Progenitor cell of endocrine pancreas (in vitro differentiated cells): ENCODE data around the gene SLC35B2. TPM values are rescaled to one million over a fixed set of nuclear protein-coding genes. Genes with fewer than 3 reads are reported as not detected.

Experiments
- DNase-seq: peaks from one replicate; pipeline ENCODE4 v3.0.0; 2021; ENCODE audit warnings: low spot score; ENCODE audit not compliant: unreplicated experiment
- H3K27ac Mint-ChIP-seq: 2 replicates; pipeline ENCODE4 v1.8.0; 2021; ENCODE audit warnings: mild to moderate bottlenecking, moderate library complexity, mixed read lengths
- H3K27me3 Mint-ChIP-seq: 2 replicates; pipeline ENCODE4 v1.8.0; 2021; ENCODE audit warnings: mixed read lengths
- H3K36me3 Mint-ChIP-seq: 2 replicates; pipeline ENCODE4 v1.8.0; 2022; ENCODE audit warnings: mixed read lengths; ENCODE audit not compliant: insufficient read depth
- H3K4me1 Mint-ChIP-seq: 2 replicates; pipeline ENCODE4 v1.8.0; 2021; ENCODE audit warnings: low read depth, mixed read lengths
- H3K4me3 Mint-ChIP-seq: 2 replicates; pipeline ENCODE4 v1.8.0; 2021; ENCODE audit warnings: low read depth, mild to moderate bottlenecking, moderate library complexity, mixed read lengths
- H3K9me3 Mint-ChIP-seq: 2 replicates; pipeline ENCODE4 v1.8.0; 2021; ENCODE audit warnings: low read depth, mixed read lengths
- total RNA-seq: library from RNA; stranded (reverse); gene quantifications from 2 replicates; pipeline ENCODE4 v1.2.1, GENCODE V29; 2021
- TF ChIP-seq, protein P1 (sequence below): fragments of 200-600 bp; sonication (generic); IDR thresholded peaks from one replicate; pipeline ENCODE4 v1.5.0; 2021; ENCODE audit warnings: antibody characterized with exemption, mild to moderate bottlenecking; ENCODE audit not compliant: unreplicated experiment

Gene SLC35B2
- total RNA-seq, 1 donor from 2014 or later = 50.3 TPM

GRCh38 chr6:44277763-44278162, 20.4 kb upstream of the SLC35B2 start:
- no peak for DNase-seq
- Mint-ChIP-seq H3K4me1 (peaks cover 2% of the 10 kb centered on the region), H3K27me3 (peaks cover 63% of the 10 kb centered on the region), H3K27ac (no peak overlapping the region), H3K9me3 (no peaks in the 10 kb centered on the region), H3K36me3 (peaks cover 5% of the 10 kb centered on the region), H3K4me3 (no peak overlapping the region)
- TF ChIP-seq, protein P1, sequence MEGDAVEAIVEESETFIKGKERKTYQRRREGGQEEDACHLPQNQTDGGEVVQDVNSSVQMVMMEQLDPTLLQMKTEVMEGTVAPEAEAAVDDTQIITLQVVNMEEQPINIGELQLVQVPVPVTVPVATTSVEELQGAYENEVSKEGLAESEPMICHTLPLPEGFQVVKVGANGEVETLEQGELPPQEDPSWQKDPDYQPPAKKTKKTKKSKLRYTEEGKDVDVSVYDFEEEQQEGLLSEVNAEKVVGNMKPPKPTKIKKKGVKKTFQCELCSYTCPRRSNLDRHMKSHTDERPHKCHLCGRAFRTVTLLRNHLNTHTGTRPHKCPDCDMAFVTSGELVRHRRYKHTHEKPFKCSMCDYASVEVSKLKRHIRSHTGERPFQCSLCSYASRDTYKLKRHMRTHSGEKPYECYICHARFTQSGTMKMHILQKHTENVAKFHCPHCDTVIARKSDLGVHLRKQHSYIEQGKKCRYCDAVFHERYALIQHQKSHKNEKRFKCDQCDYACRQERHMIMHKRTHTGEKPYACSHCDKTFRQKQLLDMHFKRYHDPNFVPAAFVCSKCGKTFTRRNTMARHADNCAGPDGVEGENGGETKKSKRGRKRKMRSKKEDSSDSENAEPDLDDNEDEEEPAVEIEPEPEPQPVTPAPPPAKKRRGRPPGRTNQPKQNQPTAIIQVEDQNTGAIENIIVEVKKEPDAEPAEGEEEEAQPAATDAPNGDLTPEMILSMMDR = no peak

GRCh38 chr6:44276667-44277640, 19.6 kb upstream of the SLC35B2 start:
- peak overlapping the region; percentile 65 for H3K27ac Mint-ChIP-seq
- H3K9me3 Mint-ChIP-seq = no peaks in the 10 kb centered on the region
- no peak for DNase-seq
- peaks cover 60% of the 10 kb centered on the region for H3K27me3 Mint-ChIP-seq
- TF ChIP-seq, protein P1 = no peak
- peaks cover 5% of the 10 kb centered on the region for H3K36me3 Mint-ChIP-seq
- H3K4me3 Mint-ChIP-seq = no peak overlapping the region
- H3K4me1 Mint-ChIP-seq = peaks cover 2% of the 10 kb centered on the region

DNA sequence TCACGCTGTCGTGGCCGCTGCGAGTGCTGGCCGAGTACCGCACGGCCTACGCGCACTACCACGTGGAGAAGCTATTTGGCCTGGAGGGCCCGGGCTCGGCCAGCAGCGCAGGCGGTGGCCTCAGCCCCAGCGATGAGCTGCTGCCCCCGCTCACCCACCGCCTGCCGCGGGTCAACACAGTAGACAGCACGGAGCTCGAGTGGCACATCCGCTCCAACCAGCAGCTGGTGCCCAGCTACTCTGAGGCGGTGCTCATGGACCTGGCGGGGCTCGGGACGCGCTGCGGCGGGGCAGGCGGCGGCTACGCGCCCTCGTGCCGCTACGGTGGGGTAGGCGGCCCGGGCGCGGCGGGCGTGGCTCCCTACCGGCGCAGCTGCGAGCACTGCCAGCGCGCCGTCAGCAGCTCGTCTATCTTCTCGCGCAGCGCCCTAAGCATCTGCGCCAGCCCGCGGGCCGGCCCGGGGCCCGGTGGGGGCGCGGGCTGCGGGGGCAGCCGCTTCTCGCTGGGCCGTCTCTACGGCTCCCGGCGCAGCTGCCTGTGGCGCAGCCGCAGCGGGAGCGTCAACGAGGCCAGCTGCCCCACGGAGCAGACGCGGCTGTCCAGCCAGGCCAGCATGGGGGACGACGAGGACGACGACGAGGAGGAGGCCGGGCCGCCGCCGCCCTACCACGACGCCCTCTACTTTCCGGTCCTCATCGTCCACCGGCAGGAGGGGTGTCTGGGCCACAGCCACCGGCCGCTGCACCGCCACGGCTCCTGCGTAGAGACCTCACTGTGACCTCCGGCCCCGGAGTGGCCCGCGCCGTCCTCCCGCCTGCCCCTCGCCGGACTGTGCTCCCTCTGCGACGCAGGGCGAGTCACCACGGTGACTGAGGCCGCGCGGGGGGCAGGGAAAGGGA, 18.7 kb upstream of the SLC35B2 start:
- Mint-ChIP-seq H3K27me3 (peaks cover 63% of the 10 kb centered on the region), H3K27ac (no peak overlapping the region)

DNA sequence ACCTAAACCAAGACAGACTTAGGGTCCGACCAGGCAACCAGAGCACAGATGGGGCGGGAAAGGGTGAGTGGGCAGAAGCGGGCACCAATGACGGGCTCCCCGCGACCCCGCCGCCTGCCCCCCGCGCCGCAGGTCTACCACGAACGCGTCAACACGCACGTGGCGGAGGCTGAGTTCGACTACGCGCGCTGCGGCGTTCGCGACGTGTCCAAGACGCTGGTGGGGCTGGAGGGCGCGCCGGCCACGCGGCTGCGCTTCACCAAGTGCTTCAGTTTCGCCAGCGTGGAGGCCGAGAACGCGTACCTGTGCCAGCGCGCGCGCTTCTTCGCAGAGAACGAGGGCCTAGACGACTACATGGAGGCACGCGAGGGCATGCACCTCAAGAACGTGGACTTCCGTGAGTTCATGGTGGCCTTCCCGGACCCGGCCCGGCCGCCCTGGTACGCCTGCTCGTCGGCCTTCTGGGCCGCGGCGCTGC, 18.0 kb upstream of the SLC35B2 start:
- DNase-seq = no peak
- H3K4me1 Mint-ChIP-seq = peaks cover 2% of the 10 kb centered on the region
- TF ChIP-seq, protein P1 = no peak
- H3K9me3 Mint-ChIP-seq = no peaks in the 10 kb centered on the region
- H3K36me3 Mint-ChIP-seq = peaks cover 5% of the 10 kb centered on the region
- no peak overlapping the region for H3K4me3 Mint-ChIP-seq
- H3K27me3 Mint-ChIP-seq = peaks cover 57% of the 10 kb centered on the region
- H3K27ac Mint-ChIP-seq = no peak overlapping the region

More for the DNA sequence above, 18.7 kb upstream of the SLC35B2 start:
- Mint-ChIP-seq H3K9me3 (no peaks in the 10 kb centered on the region), H3K4me1 (peaks cover 2% of the 10 kb centered on the region), H3K36me3 (peaks cover 5% of the 10 kb centered on the region), H3K4me3 (no peak overlapping the region)
- TF ChIP-seq, protein P1 = no peak
- no peak for DNase-seq

- Mint-ChIP-seq H3K36me3 (peaks cover 5% of the 10 kb centered on the region), H3K9me3 (no peaks in the 10 kb centered on the region), H3K4me3 (no peak overlapping the region), H3K27ac (no peak overlapping the region), H3K4me1 (peaks cover 2% of the 10 kb centered on the region), H3K27me3 (peaks cover 55% of the 10 kb centered on the region)
- no peak for DNase-seq
- TF ChIP-seq, protein P1 = no peak
These were observed 16.3 kb upstream of the SLC35B2 start for GRCh38 chr6:44273617-44274016.
